Left forelimb (tissue), 1 donor: ENCODE results near the gene SLC25A14.

Experiments used
- DNase-seq: peaks from one replicate; pipeline ENCODE4 v3.0.0-alpha.2; 2018; ENCODE audit warnings: low spot score

The SLC25A14 gene

GRCh38 chrX:130378024-130378669, 38.4 kb downstream of the SLC25A14 start:
- no peak for DNase-seq

- DNase-seq = no peak
Observed at GRCh38 chrX:130385520-130385919, 45.8 kb downstream of the SLC25A14 start, which contains the start of gene GPR119. Gene GPR119 (minus strand): TSS chrX:130385674. CDS start chrX:130385447, 227 bp downstream.

- no peak for DNase-seq
Observed at GRCh38 chrX:130386408-130386808, 46.7 kb downstream of the SLC25A14 start.

DNA sequence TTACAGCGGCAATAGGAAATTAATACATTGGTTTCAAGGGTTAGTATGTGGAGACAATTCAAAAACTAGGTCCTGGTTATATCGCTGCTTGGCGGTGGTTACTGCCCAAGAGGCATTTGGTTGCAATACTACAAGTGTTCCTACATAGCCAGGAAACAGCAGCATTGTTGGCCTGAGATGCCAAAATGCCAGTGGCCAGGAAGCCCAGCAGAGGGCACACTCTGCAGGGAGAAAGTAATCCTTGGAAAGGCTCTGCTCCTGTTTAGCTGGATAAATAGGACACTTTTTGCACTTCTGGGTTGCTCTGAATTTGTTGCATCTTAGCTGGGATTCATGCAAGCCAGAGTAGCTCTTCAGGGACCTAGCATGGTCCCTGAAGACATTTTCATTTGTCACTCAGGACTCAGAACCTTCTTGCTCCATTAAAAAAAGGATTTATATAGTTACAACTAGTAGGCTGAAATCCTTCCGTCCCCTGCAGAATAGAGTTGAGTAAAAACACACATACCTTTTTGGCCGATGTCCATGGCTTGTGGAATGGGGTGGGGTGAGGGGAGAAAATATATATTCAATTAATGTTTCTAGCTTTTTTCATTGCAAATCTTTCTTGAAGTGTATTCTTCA, 53.8 kb downstream of the SLC25A14 start:
- no peak for DNase-seq

DNA sequence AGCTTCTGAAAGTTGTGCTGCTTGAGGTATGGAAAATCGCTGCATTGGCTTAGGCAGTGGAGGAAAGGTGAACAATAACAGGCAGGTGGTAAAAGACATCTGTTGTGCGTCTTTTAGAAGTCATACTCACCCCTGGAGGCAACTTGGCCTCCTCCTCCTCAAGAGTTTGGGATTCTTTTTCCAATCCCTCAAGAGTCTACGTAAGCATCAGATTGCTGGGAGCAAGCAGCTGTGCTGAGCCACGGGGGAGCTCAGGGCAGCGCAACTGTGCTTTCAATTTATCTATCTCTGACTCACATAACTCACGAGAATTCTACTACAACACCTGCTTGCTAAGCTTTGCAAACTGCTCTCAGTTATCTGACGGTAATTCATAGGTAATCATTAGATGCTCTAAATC, 55.6 kb downstream of the SLC25A14 start:
- DNase-seq = no peak

GRCh38 chrX:130401415-130402207, 61.9 kb downstream of the SLC25A14 start, which contains the start of gene RBMX2:
Gene RBMX2 (plus strand): TSS chrX:130401987. CDS start chrX:130402033, 46 bp downstream.
- DNase-seq = peak; percentile 83

DNA sequence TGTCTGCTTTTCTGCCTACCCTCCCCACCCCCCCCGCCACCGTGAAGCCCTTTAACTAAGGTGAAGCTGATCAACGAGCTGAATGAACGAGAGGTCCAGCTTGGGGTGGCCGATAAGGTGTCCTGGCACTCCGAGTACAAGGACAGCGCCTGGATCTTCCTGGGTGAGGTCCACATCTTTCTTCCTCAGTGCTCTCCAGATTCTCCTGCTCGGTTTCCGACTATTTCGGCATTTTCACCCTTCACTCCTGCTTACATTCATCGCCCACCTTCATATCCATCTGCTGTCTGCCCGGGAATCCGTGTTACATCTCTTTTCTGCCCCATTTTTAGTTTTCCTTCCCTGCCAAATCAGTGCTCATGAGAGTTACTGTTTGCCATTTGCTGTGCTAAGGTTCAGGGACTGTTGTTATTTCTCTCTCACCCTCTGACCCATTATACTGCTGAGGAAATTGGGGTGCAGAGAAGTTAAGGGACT, 62.5 kb downstream of the SLC25A14 start:
- DNase-seq = no peak

DNA sequence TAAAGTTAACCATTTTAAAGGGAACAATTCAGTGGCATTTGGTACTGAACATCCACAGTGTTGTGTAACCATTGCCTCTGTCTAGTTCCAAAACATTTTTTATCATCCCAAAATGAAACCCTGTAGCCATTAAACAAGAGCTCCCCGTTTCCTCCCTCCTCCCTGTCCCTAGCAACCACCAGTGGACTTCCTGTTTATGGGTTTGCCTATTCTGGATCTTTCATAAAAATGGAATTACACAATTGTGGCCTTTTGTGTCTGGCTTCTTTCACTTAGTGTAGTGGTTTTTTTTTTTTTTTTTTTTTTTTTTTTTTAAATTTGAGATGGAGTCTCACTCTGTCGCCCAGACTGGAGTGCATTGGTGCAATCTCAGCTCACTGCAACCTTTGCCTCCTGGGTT, 73.7 kb downstream of the SLC25A14 start:
- no peak for DNase-seq

- DNase-seq = no peak
Observed at GRCh38 chrX:130414800-130415199, 75.1 kb downstream of the SLC25A14 start.

GRCh38 chrX:130415201-130415600, 75.5 kb downstream of the SLC25A14 start:
- no peak for DNase-seq

DNA sequence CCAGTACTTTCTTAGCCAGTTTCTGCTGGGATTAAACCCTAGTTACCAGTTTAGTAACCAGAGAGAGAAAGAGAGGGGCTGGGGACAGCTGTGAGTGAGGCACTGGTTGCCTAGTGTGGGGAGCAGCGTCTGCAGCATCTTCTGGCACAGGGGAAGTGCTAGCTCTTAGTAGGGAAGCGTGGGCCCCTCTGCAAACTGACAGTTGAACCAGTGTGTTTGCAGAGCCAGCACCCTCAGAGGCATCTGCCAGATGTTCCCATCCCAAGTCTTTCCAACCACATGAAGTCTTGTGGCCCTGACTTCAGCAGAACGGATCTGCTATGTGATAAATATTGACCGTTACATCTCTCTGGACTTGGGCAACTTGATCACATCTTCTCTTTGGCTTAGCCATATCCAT, 77.1 kb downstream of the SLC25A14 start:
- DNase-seq = no peak

- DNase-seq = no peak
Observed at GRCh38 chrX:130418066-130418465, 78.3 kb downstream of the SLC25A14 start.

DNA sequence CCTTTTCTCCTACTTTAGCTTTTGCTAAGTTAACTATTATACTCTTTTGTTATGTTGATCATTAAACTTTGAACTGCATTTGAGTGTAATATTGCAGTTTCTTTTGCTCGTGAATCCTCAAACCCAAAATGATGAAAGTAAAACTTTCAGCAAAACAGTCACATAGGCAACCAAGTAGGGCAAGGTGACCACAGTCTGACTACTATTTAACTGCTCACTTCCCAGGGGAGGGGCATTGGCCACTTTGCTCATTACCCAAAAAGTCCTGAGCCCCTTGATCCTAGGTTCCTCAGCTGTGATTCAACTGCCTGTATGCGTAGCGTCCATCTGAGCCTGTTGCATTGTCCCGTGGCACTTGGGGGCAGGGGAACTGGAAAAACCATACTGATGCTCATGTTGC, 79.0 kb downstream of the SLC25A14 start:
- DNase-seq = no peak

- no peak for DNase-seq
Observed at GRCh38 chrX:130419263-130419662, 79.5 kb downstream of the SLC25A14 start.
